ENCODE results near the gene CIAO2B.
"Not testable (repeated sequence)": the region's sequence is repeated elsewhere in the genome, so short reads cannot be mapped to it uniquely, and the experiment has no call there.

The CIAO2B gene

GRCh38 chr16:66936889-66937554 lies 2.8 kb upstream of the CIAO2B start:
- DNase-seq (ENCODE audit: low read depth), result no peak

DNA sequence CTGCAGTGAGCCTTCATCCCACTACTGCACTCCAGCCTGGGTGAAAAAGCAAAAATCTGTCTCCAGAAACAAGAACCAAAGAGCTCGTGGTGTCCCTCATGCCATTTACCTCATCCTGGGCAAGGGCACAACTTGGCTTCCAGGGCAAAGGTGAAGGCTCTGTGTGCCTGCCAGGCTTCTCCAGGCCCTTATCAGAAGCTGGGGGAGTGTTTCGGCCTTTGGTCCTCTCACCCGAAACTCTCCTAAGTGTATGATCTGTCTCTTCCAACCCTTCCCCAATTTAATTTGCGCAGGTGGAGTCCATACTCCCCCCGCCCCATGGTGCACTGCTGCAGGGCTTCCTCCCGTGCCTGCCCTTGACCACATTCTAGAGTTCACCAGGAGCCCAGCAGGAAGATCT lies 2.3 kb upstream of the CIAO2B start:
- DNase-seq (ENCODE audit: low read depth), result no peak

DNA sequence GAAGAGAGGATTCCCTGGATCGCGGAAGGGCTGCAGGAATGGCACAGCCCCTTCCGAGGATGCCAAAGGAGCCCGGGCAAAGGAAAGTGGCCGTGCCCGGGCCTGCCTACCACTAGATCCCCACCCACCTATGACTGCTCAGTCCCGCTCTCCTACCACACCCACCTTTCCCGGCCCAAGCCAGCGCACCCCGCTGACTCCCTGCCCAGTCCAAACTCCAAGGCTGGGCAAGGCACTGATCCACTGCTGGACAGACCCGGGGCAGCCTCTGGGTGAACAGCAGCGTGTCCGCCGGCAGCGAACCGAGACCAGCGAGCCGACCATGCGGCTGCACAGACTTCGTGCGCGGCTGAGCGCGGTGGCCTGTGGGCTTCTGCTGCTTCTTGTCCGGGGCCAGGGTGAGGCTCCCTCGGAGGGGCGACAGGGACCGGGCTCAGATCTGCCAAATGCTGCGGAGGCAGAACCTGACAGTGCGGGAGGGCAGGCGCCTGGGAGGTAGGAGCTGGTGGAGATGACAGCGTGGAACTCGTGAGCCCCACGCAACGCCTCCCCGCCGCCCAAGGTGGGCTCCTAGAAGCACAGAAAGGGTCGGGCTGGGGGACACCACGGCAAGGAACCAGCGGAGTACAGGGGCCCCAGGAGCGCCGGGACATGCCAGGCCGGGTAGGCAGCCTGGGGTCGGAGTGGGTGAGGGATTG lies 1.3 kb upstream of the CIAO2B start, which contains the start of gene CES2:
TSS of gene CES2 (plus strand) at position 203 of the 698 bp plus-strand sequence. CDS start at position 323, 120 bp downstream.
- DNase-seq (ENCODE audit: low read depth), result no peak

DNA sequence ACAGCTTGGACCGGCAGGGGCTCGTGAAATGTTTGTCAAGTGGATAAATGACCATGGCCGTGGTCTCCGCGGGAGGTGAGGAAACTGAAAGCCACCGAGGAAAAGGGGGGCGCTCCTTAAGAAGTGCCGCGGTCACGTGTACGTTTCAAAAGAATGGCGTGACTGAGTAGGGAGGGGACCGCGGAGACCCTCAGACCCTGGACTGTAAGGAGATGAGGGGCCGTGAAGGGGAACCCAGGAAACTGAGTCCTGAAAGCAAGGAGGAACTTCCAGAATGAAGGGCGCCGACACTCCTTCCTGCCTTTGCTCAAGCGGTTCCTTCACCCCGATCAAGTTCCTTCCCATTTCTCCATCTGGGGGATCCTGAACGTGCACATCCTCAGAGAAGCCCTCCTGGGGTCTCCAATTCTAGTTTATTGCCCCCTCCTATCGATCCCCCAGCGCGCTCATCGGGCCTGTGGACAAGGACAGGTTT lies 674 bp upstream of the CIAO2B start:
- not testable (repeated sequence) for DNase-seq (ENCODE audit: low read depth)

DNA sequence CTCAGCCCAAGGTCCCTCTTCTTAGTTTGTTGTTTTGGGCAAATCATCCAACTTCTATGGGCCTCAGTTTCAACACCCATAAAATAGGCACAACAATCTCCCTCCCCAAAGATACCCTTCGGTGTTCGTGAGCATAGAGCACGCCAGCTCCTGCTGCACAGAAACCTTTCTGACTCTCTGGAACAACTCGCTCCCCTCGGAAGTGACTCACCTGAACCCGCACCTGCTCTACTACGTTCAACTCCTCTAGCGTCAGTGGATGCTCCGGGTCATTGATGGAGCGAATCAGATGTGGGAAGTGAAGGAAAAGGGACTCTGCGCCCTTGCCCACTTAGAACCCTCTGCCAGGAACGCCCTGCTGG lies 445 bp downstream of the CIAO2B start:
- DNase-seq (ENCODE audit: low read depth), result no peak

GRCh38 chr16:66932076-66932475 lies 2.1 kb downstream of the CIAO2B start:
- DNase-seq (ENCODE audit: low read depth), result no peak

DNA sequence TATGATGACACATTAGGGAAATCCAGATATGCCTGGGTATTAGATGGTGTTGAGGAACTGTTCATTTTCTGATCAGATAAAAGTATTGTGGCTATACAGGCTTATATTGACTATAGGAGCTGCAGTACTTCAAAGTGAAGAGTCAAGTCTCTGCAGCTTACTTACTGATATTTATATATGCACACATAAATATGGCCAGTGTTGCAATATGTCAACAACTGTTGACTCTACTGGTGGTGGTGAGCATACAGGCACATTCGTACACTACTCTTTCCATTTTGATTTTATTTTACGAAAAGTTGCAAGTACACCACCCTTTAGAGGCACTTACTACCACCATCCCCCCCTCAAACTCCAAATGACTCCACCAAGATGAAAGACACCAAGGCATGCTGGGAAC lies 2.5 kb downstream of the CIAO2B start:
- no peak for DNase-seq (ENCODE audit: low read depth)

GRCh38 chr16:66930189-66930588 lies 4.0 kb downstream of the CIAO2B start:
- DNase-seq (ENCODE audit: low read depth), result no peak

DNA sequence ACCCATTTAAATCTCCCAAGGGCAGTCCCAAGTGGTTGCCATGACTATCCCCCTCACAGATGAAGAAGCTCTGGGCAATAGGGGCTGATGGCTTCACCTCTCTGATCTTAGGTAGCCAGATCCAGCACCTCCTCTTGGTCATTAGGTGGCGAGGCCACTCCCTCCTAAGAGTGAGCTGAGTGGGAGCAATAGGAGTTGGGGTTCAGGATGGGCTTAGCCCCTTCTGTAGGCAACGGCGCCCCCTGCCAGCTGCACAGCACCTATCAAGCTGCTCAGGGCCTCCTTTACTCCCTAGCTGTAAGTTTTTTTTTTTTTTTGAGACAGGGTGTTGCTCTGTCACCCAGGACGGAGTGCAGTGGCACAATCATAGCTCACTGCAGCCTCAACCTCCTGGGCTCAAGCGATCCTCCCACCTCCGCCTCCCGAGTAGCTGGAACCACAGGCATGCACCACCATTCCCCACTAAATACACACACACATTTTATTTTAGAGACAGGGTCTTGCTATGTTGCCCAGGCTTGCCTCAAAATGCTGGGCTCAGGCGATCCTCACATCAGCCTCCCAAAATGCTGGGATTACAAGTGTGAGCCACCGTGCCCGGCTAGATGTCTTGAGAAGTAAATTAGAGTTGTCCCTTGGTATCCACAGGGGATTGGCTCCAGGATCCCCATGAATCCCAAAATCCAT lies 5.4 kb downstream of the CIAO2B start:
- no peak for DNase-seq (ENCODE audit: low read depth)

DNA sequence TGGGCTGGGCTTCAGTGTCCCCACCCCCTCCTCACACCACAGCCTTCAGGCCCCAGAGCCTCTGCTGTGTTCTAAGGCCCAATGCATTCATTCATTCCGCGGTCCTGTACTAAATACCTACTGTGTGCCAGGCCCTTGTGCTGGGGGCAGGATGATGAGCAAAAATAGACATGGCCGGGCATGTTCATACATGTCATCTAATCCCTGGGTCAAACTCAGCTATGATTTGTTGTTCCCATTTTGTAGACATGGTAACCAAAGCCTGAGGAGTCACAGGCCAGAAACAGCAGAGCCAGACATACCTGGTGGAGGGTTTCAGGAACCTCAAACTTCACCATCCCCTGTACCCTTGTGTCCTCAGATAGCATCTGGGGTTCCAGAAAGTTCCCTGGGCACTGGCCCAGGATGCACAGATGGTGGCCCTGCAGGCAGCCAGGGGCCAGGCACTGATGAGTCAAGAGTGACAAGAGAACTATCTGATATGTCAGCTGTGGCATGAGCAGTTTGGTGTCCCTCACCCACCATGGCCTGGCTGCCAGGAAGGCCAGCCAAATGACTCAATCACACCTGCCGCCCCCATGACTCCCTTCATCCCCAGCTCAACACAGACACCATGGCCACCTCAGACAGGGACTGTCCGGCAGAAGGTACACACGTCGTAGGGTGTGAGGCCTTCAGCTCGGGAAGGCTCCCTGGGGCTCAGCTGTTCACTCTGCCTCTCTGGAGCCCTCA lies 6.1 kb downstream of the CIAO2B start:
- no peak for DNase-seq (ENCODE audit: low read depth)

DNA sequence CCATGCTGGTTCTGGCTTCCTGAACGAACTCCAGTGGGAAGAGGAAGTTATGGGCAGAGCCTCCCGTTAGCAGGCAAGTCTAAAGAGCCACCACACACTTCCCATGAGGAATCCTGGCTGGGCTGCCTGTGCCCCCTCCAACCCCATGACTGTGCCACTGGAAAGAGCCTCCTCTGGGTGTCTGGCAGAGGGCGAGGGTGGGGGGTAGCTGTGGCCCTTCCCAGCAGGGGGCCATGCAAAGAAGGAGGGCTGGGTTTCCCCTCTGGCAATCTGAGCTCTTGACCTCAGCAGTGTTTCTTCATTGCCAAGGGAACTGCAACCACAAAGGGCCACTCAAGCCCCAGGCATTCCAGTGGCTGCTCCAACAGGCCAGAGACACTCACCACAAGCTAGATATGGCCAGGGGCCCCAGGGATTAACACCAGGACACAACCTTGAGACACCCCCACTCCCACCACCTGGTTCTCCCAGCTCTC lies 7.2 kb downstream of the CIAO2B start:
- no peak for DNase-seq (ENCODE audit: low read depth)

- DNase-seq (ENCODE audit: low read depth), result no peak
Measured at GRCh38 chr16:66926171-66926947, 7.8 kb downstream of the CIAO2B start.

DNA sequence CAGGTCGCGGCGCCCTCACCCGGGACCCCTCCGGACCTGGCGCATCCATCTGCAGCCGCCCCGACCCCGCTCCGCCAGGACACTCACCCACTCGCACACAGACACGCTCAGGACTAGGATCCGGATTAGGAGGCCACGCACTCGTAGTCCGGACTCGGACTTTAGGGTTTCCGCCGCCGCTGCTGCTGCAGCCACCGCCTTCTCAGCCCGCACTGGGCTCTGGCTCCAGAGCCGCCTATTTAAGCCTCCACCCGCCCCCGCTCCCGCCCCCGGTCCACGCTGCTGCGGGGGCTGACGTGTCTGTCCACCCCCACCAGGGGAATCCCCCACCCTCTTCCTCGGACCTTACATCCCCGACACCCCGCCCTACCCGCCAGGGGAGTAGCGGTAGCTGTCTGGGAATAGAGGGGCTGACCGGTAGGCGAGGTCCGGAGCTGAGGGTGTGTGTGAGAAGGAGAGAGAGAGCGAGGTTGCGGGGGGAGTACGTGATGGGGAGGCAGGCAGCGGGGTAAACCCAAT lies 8.8 kb downstream of the CIAO2B start, which contains the start of gene RRAD:
TSS of gene RRAD (minus strand) at position 214 of the 519 bp plus-strand sequence. CDS start 356 bp downstream, outside the sequence.
- no peak for DNase-seq (ENCODE audit: low read depth)

DNA sequence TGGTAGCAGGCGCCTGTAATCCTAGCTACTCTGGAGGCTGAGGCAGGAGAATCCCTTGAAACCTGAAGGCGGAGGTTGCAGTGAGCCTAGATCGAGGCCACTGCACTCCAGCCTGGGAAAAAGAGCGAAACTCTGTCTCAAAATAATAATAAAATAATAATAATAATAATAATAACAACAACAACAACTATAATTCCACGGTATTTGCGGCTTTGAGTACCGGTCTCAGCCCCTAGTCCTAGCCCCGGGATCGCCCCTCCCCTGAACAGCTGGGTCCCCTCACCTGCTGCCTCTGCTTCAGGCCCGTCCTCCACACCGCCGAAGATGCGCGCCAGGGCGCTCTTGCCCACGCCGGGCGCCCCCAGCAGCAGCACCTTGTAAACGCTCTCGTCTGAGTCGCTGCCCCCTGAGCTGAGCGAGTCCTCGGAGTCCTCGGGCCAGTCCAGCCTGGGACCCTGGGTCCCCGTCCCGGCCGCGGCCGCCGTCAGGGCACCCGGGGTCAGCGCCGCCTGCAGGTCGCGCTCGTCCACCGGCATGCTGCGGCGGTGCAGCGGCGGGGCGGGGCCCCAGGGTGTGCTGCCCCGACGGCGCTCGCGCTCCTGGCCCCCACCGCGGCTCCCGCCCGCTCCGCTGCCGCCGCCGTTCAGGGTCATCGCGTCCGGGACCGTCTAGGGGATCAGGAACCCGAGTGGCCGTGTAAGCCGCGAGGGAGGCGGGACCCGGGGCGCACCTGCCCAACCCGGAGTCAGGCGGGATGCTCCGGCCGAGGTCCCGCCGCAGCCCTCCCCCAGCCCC lies 9.5 kb downstream of the CIAO2B start:
- no peak for DNase-seq (ENCODE audit: low read depth)

DNA sequence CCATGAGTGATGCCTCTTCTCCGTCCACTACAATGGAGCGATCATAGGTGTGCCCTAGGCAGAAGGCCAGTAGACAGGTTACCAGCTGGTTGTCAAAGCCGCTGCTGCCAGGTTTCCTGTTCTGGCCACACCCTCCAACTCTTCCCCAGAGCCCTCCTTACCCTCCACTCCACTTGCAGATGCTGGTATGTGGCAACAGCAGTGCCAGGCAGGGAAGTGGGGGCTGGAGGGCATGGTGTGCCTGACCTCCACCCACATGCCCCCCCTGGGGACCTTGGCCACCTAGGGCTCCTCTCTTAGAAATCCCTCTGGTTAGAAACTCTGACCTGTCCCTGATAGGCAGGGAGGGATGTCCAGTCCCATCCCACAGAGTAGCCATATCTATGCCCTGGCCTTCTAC lies 10.3 kb downstream of the CIAO2B start:
- DNase-seq (ENCODE audit: low read depth), result no peak

DNA sequence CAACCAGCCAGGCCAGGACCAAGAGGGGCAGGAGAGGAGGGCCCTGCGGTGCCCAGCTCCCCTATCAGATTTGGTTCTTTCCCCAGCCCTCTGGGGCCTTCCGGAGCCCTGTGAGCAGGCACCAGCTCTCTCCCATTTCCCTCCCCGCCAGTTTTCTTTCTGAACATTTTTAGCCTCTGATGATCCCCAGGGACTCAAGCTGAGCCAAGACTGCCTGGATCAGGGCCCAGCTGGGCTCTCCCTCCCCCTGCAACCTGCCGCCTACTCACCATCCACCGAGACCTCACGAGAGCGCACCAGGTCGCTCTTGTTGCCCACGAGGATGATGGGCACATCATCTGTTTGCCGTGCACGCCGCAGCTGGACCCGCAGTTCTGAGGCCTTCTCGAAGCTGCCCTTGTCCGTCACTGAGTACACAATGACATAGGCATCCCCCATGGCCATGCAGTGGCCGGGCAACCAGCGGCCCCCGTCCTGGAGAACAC lies 10.9 kb downstream of the CIAO2B start:
- DNase-seq (ENCODE audit: low read depth), result no peak

GRCh38 chr16:66921729-66922450 lies 12.3 kb downstream of the CIAO2B start:
- no peak for DNase-seq (ENCODE audit: low read depth)

DNA sequence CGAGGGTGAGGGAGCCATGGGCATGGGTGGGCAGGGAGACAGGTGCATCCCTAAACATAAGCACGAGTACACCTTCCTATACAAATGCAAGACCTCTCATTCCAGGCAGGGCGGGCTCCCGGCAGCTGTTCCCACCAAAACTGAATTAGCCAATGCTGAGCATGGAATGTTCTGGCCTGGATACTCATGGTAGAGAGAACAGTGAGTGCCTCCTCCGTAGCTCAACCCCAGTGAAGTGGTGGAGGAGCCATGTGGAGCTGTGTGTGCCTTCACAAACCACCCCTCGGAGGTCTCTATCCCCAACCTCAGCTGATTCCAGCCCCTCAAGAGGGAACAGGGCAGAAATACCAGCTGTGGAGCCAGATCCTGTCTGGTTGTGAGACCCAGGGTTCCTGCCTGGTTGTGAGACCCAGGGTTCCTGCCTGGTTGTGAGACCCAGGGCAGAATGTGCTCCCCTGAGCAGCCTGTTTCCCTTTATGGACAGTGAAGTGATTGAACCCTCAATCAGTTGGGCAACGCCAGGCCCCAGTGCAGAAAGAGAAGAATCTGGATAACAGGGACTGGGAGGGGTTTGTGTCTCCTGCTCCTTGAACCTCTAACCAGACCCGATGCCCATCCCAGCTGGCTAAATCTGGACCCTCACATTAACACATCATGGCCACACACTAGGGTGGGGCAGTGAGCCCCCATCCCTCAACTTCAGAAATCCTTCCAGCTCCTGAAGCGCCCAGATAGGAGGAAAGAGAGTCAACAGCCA lies 13.1 kb downstream of the CIAO2B start:
- no peak for DNase-seq (ENCODE audit: low read depth)

DNA sequence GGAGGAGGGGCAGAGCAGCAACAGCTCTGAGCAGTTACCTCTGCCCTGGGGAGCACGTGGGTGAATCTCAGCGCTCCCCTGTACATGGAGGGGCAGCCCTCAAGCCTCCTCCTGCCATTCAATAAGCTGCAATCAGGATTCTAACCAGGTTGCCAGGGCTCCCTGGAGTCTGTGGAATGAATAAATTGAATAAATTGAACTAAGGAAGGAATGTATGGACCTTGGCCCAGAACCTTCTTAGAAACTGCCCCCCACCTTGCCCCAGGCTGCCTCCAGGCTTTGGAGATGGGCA lies 14.0 kb downstream of the CIAO2B start:
- no peak for DNase-seq (ENCODE audit: low read depth)

Data from T-helper 22 cell (primary cell).